Measurements from ENCODE around the gene NHERF2.

- TF ChIP-seq CTCF (IDR thresholded peaks at IDR 0.05; ENCODE audit: low read depth, low read length) (no peak), POLR2A (IDR thresholded peaks at IDR 0.05; ENCODE audit: extremely low read depth, insufficient read length) (no peak)
These were observed 20.4 kb upstream of the NHERF2 start for GRCh38 chr16:2006317-2006716.

Data from NB4 (cell line).